Pancreas (tissue), 10 donors: Measurements from ENCODE around the gene EBF4. TPM values are rescaled to one million over a fixed set of nuclear protein-coding genes. Genes with fewer than 3 reads are reported as not detected.

ENCODE experiments used
- ATAC-seq, 4 donors: fragments of 200-7000 bp; cut with Tn5 transposase; one replicate each; pipeline versions ENCODE4 v1.8.0 to v1.9.1; 2020; ENCODE audit warnings: mild to moderate bottlenecking in 4 of 4, moderate library complexity in 4 of 4
- DNase-seq, 6 donors: peaks; one replicate each; pipeline ENCODE4 v3.0.0-alpha.2; 2020
- FAIRE-seq: peaks from 2 replicates; lab custom pipeline; 2012; peaks lifted over from hg19 to GRCh38; lab: Jason Lieb, UNC
- H3K27ac ChIP-seq, 4 donors: fragments of 200-600 bp; sonication (generic); 1 replicate in 3 of 4; 2 replicates in 1 of 4; pipeline versions ENCODE4 v1.5.0 to v1.8.0; 2020
- H3K27me3 ChIP-seq, 4 donors: fragments of 200-600 bp; one replicate each; pipeline ENCODE4 v1.8.0; 2021
- H3K36me3 ChIP-seq, 3 donors: fragments of 200-600 bp; sonication (generic) in 1 of 3; one replicate each; pipeline versions ENCODE4 v1.5.0 to v1.8.0; 2020 to 2021
- H3K4me1 ChIP-seq, 3 donors: fragments of 200-600 bp; one replicate each; pipeline ENCODE4 v1.8.0; 2021
- H3K4me3 ChIP-seq, 4 donors: fragments of 200-600 bp; sonication (generic) in 2 of 4; one replicate each; pipeline versions ENCODE4 v1.5.0 to v1.8.0; 2020 to 2021
- H3K9me3 ChIP-seq, 4 donors: fragments of 200-600 bp; one replicate each; pipeline ENCODE4 v1.8.0; 2021
- WGBS, 2 donors: extraction: QIAGEN DNeasy Blood & Tissue Kit; methylation state at CpG; one replicate each; pipeline ENCODE4 v1.1.7; 2013; 5-methylcytosine and 5-hydroxymethylcytosine counted together
- intact Hi-C, 3 donors: fragments of 100-400 bp; cut with DNase I; formaldehyde crosslinking; loops; one replicate each; pipeline versions ENCODE4 v1.11.1 to v1.14.2; 2022
- polyA plus RNA-seq, 2 donors: library from polyadenylated mRNA; stranded (reverse); fragments of 200-250 nt; gene quantifications; one replicate each; pipeline ENCODE4 v1.2.3, GENCODE V29; 2013
- total RNA-seq, 6 donors: library from RNA; stranded (reverse); fragmentation: NEBNext Ultra II Directional in 4 of 6; extraction: Animal tissue kit (Norgen Biotek cat#: 25700) in 4 of 6; gene quantifications; one replicate each; pipeline versions ENCODE4 v1.2.1 to v1.2.4, GENCODE V29; 2021 to 2023
- TF ChIP-seq, protein P1 (sequence below), 4 donors: fragments of 200-600 bp; sonication (generic) in 3 of 4; IDR thresholded peaks; one replicate each; pipeline versions ENCODE4 v1.5.0 to v1.8.0; 2021; ENCODE audit warnings: antibody characterized with exemption in 4 of 4
- donor health status: healthy with polysubstance abuse.
- donor health status: DM: no; HTN: no; CAD: no; lungs with moderate emphysema.
- donor health status: DM: no; HTN: no; CAD: no.
- donor health status: control.
- donor health status: control.
- donor health status: Bipolar disorder and iron deficiency.
- donor health status: DM: yes; HTN: yes; CAD: no.
- donor health status: DM: no; HTN: no; CAD: no.
- donor health status: DM: no; HTN: no; CAD: no.
- donor health status: DM: yes; HTN: yes; CAD: no.

The EBF4 gene
- total and polyA plus RNA-seq, 8 donors = 6.8 to 25.3 (median 9.6) TPM

DNA sequence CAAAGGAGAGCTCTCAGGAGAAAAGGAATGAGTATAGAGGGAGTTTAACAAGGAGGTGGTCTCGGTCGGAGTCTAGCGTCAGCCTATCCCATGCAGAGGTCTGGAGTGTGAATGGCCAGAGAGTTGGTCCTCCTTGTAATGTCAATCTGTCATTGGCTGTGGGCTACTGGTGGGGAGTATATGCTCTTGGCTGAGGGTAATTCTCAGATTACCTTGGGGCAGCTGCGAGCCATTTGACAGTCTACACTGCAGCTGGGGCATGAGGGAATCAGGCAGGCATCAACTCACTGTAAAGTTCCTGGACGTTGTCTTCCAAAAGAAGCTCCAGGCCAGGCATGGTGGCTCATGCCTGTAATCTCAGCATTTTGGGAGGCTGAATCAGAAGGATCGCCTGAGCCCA, 48.1 kb downstream of the EBF4 start:
- intact Hi-C loops = no loop called here
- WGBS, 2 donors = 64 to 78% methylated on average over 6 of the region's 6 CpGs
- Histone ChIP-seq H3K27ac (no peak overlapping the region), H3K27me3 (no peaks in the 10 kb centered on the region), H3K4me3 (no peak overlapping the region), H3K36me3 (no peaks in the 10 kb centered on the region), H3K4me1 (no peaks in the 10 kb centered on the region), H3K9me3 (no peaks in the 10 kb centered on the region)
- DNase-seq (no peak), ATAC-seq (no peak), FAIRE-seq (no peak)
- TF ChIP-seq, protein P1, sequence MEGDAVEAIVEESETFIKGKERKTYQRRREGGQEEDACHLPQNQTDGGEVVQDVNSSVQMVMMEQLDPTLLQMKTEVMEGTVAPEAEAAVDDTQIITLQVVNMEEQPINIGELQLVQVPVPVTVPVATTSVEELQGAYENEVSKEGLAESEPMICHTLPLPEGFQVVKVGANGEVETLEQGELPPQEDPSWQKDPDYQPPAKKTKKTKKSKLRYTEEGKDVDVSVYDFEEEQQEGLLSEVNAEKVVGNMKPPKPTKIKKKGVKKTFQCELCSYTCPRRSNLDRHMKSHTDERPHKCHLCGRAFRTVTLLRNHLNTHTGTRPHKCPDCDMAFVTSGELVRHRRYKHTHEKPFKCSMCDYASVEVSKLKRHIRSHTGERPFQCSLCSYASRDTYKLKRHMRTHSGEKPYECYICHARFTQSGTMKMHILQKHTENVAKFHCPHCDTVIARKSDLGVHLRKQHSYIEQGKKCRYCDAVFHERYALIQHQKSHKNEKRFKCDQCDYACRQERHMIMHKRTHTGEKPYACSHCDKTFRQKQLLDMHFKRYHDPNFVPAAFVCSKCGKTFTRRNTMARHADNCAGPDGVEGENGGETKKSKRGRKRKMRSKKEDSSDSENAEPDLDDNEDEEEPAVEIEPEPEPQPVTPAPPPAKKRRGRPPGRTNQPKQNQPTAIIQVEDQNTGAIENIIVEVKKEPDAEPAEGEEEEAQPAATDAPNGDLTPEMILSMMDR (IDR thresholded peaks at IDR 0.05) = no peak

DNA sequence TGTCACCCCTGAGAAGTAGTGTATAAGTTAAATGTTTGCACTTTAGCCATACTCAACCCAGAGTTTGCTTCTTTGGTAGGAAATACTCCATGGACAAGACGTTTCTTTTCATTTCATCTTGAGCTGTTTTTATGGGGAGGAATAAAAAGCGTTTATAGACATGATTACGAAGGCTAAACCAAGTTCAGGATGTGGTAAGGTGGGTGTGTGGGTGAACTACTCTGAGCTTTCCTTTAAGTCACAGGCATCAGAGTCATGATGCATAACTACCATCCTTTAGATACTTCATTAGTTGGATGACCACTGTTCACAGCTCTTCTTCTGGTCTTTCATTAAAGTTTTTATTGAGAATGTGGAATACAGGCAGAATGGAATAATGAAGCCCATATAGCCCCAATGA, 48.9 kb downstream of the EBF4 start:
- Histone ChIP-seq H3K4me1 (no peaks in the 10 kb centered on the region), H3K27ac (no peak overlapping the region), H3K27me3 (no peaks in the 10 kb centered on the region), H3K4me3 (no peak overlapping the region), H3K36me3 (no peaks in the 10 kb centered on the region), H3K9me3 (no peaks in the 10 kb centered on the region)
- TF ChIP-seq, protein P1 (IDR thresholded peaks at IDR 0.05) = no peak
- no peak for FAIRE-seq
- intact Hi-C loops = no loop called here
- no peak for DNase-seq
- 40 to 53% methylated on average over 3 of the region's 3 CpGs for WGBS, 2 donors
- no peak for ATAC-seq

DNA sequence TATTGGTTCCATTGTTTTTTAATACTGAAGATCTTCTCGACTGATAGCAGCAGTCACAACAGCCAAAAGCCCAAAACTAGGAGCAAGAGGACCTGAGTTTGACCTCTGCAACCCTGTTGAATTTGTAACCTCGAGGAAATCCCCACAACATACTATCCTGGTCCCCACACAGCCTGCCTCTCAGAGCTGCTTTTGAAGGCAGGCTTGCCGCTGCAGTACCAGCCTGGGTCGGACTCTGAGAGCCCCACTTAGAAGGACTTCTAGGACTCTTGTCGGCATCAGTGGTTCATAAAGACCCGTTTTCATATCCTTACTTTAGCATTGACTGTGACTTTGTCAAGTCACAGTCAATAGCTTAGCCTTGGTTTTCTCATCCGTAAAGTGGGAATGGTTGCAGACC, 49.3 kb downstream of the EBF4 start:
- FAIRE-seq = no peak
- H3K36me3 ChIP-seq = no peaks in the 10 kb centered on the region
- DNase-seq = no peak
- H3K9me3 ChIP-seq = no peaks in the 10 kb centered on the region
- H3K4me3 ChIP-seq = no peak overlapping the region
- no peak overlapping the region for H3K27ac ChIP-seq
- WGBS, 2 donors = 66 to 68% methylated on average over 7 of the region's 7 CpGs
- ATAC-seq = no peak
- H3K27me3 ChIP-seq = no peaks in the 10 kb centered on the region
- TF ChIP-seq, protein P1 (IDR thresholded peaks at IDR 0.05) = no peak
- intact Hi-C loops = no loop called here
- H3K4me1 ChIP-seq = no peaks in the 10 kb centered on the region

DNA sequence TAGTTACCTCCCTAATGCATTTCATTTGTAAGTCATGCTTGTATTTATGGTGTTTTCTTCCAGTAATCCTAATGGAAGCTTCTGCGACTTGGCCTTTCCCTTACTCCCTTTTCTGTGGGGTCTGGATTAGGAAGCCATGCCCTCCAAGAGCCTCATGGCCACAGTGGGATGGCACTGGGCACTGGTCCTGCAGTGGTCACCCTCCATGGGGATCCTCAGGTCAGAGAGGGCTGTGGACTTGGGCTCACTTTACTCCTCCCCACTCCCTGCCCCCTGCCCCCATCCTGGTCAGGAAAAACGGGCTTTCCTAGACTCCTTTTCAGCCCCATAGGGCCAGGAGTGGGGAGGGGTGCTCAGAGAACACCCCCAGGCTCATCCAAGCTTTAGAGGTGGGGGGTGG, 49.9 kb downstream of the EBF4 start:
- WGBS, 2 donors = 68 to 78% methylated on average over 2 of the region's 2 CpGs
- H3K27me3 ChIP-seq = no peaks in the 10 kb centered on the region
- intact Hi-C loops = no loop called here
- H3K4me1 ChIP-seq = no peaks in the 10 kb centered on the region
- TF ChIP-seq, protein P1 (IDR thresholded peaks at IDR 0.05) = no peak
- H3K36me3 ChIP-seq = no peaks in the 10 kb centered on the region
- FAIRE-seq (no peak), ATAC-seq (no peak), DNase-seq (no peak)
- no peak overlapping the region for H3K4me3 ChIP-seq
- H3K9me3 ChIP-seq = no peaks in the 10 kb centered on the region
- H3K27ac ChIP-seq = no peak overlapping the region

DNA sequence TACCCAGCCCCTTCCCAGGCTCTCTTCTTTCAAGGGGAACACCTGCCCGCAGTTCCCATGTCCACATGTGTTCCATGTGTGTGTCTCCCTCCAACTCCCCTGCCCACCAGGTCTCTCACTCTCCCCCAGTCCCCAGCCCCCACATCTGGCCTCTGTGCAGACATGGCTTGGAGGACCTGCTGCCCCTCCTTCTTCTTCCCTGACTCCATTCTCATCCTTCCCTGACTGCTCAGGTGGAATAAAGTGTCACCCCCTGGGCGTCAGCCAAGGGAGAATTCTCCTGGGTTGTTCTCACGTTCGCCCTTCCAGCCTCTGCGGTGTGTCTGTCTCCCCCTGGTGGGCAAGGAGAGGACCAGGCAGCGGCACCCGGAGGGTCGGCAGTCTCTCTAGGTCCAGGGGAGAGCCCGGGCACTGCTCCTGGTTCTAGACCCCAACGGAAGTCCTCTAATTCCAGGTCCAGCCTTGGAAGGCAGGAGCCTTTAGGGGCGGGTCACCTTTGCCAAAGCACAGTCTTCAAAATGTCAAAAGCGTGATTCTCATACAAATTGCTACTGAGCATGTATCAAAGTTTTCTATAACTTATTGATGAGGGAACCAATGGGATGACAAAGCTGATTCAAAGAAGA, 50.5 kb downstream of the EBF4 start:
- no peaks in the 10 kb centered on the region for H3K4me1 ChIP-seq
- H3K9me3 ChIP-seq = no peaks in the 10 kb centered on the region
- intact Hi-C loops = no loop called here
- TF ChIP-seq, protein P1 (IDR thresholded peaks at IDR 0.05) = peak; percentile 66 to 83 (median 72)
- DNase-seq (peak; percentile 35 to 78 (median 65)), FAIRE-seq (no peak), ATAC-seq (peak; percentile 66 to 93 (median 86))
- H3K27ac ChIP-seq = no peak overlapping the region
- no peaks in the 10 kb centered on the region for H3K36me3 ChIP-seq
- 8 to 9% methylated on average over 12 of the region's 12 CpGs for WGBS, 2 donors
- H3K27me3 ChIP-seq = no peaks in the 10 kb centered on the region
- H3K4me3 ChIP-seq = no peak overlapping the region
